Kasumi-1 (cell line): ENCODE data around the gene LBH.

Experiments used
- DNase-seq, 2 experiments: peaks; one replicate each; lab custom pipeline; 2025; lab: John Stamatoyannopoulos, UW

Gene LBH

GRCh38 chr2:30231212-30231995, at the start of gene LBH:
LBH (plus strand) TSS chr2:30231534; CDS start chr2:30231739, 205 bp downstream.
- peak; percentile 43 to 67 for DNase-seq

GRCh38 chr2:30184035-30184434, 47.3 kb upstream of the LBH start:
- no peak for DNase-seq

- DNase-seq: no peak
Measured at GRCh38 chr2:30185178-30185577, 46.2 kb upstream of the LBH start.

- no peak for DNase-seq
Measured at GRCh38 chr2:30188292-30188691, 43.0 kb upstream of the LBH start.

GRCh38 chr2:30190637-30191036, 40.7 kb upstream of the LBH start:
- DNase-seq: no peak

- no peak for DNase-seq
Measured at GRCh38 chr2:30191107-30191506, 40.2 kb upstream of the LBH start.

- DNase-seq: no peak
Measured at GRCh38 chr2:30191819-30192271, 39.5 kb upstream of the LBH start.

GRCh38 chr2:30192314-30192713, 39.0 kb upstream of the LBH start:
- DNase-seq: no peak

- DNase-seq: no peak
Measured at GRCh38 chr2:30193104-30193681, 38.1 kb upstream of the LBH start.

GRCh38 chr2:30194421-30194820, 36.9 kb upstream of the LBH start:
- no peak for DNase-seq

GRCh38 chr2:30195016-30195415, 36.3 kb upstream of the LBH start:
- DNase-seq: no peak

GRCh38 chr2:30197570-30198192, 33.7 kb upstream of the LBH start:
- DNase-seq: no peak

GRCh38 chr2:30201990-30202389, 29.3 kb upstream of the LBH start:
- DNase-seq: no peak

GRCh38 chr2:30203156-30203555, 28.2 kb upstream of the LBH start:
- no peak for DNase-seq

- no peak for DNase-seq
Measured at GRCh38 chr2:30204281-30204680, 27.1 kb upstream of the LBH start.

- no peak for DNase-seq
Measured at GRCh38 chr2:30205456-30205855, 25.9 kb upstream of the LBH start.

GRCh38 chr2:30206461-30207430, 24.6 kb upstream of the LBH start:
- peak in 1 of 2 experiments; percentile 16 for DNase-seq

- peak; percentile 59 to 77 for DNase-seq
Measured at GRCh38 chr2:30208453-30208852, 22.9 kb upstream of the LBH start.

GRCh38 chr2:30209227-30209626, 22.1 kb upstream of the LBH start:
- no peak for DNase-seq

- no peak for DNase-seq
Measured at GRCh38 chr2:30213326-30213725, 18.0 kb upstream of the LBH start.

- no peak for DNase-seq
Measured at GRCh38 chr2:30213907-30214463, 17.3 kb upstream of the LBH start.

GRCh38 chr2:30216157-30216556, 15.2 kb upstream of the LBH start:
- no peak for DNase-seq
